Memory B cell (primary cell): ENCODE data around the gene IL23A.

Source experiments
- ATAC-seq: fragments of 150-1000 bp; cut with Tn5 transposase; 2 replicates; pipeline ENCODE4 v1.10.0; 2021; ENCODE audit warnings: low read depth, mild to moderate bottlenecking, moderate library complexity
- DNase-seq, 2 donors: peaks; one replicate each; pipeline ENCODE4 v3.0.0; 2022; ENCODE audit warnings: low spot score in 2 of 2
- H3K27ac Mint-ChIP-seq: one replicate; pipeline ENCODE4 v1.8.0; 2022; ENCODE audit warnings: mild to moderate bottlenecking, moderate library complexity, mixed read lengths
- H3K27me3 Mint-ChIP-seq: one replicate; pipeline ENCODE4 v1.8.0; 2022; ENCODE audit warnings: mixed read lengths
- H3K36me3 Mint-ChIP-seq: one replicate; pipeline ENCODE4 v1.8.0; 2022; ENCODE audit warnings: mild to moderate bottlenecking, mixed read lengths
- H3K4me1 Mint-ChIP-seq: one replicate; pipeline ENCODE4 v1.8.0; 2022; ENCODE audit warnings: mixed read lengths
- H3K4me3 Mint-ChIP-seq: one replicate; pipeline ENCODE4 v1.8.0; 2022; ENCODE audit warnings: mild to moderate bottlenecking, moderate library complexity, mixed read lengths
- H3K9me3 Mint-ChIP-seq: one replicate; pipeline ENCODE4 v1.8.0; 2022; ENCODE audit warnings: mixed read lengths

Gene IL23A, protein sequence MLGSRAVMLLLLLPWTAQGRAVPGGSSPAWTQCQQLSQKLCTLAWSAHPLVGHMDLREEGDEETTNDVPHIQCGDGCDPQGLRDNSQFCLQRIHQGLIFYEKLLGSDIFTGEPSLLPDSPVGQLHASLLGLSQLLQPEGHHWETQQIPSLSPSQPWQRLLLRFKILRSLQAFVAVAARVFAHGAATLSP

DNA sequence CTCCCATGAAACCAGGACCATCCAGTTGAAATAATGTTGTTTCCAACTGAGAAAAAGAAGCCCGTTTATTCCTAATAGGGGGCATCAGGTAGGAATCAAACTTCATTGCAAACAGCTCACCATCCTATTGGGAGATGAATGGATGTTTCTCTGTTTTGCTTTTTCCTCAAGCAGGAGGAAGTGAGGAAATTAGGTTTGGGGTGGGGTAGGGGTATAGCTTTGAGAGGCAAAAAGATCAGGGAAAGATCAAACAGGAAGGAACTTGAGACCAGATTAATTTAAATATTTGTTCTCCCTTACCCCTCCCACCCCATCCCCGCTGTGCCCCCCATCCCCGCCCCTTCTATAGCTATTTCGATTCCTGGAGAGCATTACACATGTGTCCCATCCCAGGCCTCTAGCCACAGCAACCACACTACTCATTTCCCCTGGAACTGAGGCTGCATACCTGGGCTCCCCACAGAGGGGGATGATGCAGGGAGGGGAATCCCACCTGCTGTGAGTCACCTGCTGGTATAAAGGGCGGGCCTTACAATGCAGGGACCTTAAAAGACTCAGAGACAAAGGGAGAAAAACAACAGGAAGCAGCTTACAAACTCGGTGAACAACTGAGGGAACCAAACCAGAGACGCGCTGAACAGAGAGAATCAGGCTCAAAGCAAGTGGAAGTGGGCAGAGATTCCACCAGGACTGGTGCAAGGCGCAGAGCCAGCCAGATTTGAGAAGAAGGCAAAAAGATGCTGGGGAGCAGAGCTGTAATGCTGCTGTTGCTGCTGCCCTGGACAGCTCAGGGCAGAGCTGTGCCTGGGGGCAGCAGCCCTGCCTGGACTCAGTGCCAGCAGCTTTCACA lies at the start of gene IL23A:
IL23A (plus strand) TSS at position 577 of the 850 bp plus-strand sequence; CDS start at position 738, 161 bp downstream.
- DNase-seq (peak; percentile 45 to 67), ATAC-seq (peak; percentile 68)
- H3K27ac Mint-ChIP-seq: peak within 1 kb of the TSS; percentile 97
- no peaks in the 10 kb centered on the region for H3K9me3 Mint-ChIP-seq
- H3K36me3 Mint-ChIP-seq: peaks cover 10% of the 10 kb centered on the region
- H3K4me1 Mint-ChIP-seq: peaks cover 29% of the 10 kb centered on the region
- peak within 1 kb of the TSS; percentile 92 for H3K4me3 Mint-ChIP-seq
- no peaks in the 10 kb centered on the region for H3K27me3 Mint-ChIP-seq

- Mint-ChIP-seq H3K4me3 (no peak overlapping the region), H3K36me3 (peaks cover 4% of the 10 kb centered on the region), H3K4me1 (peaks cover 20% of the 10 kb centered on the region), H3K9me3 (no peaks in the 10 kb centered on the region), H3K27ac (no peak overlapping the region), H3K27me3 (no peaks in the 10 kb centered on the region)
- ATAC-seq (no peak), DNase-seq (no peak)
Measured at GRCh38 chr12:56293795-56294194, 44.9 kb upstream of the IL23A start.

DNA sequence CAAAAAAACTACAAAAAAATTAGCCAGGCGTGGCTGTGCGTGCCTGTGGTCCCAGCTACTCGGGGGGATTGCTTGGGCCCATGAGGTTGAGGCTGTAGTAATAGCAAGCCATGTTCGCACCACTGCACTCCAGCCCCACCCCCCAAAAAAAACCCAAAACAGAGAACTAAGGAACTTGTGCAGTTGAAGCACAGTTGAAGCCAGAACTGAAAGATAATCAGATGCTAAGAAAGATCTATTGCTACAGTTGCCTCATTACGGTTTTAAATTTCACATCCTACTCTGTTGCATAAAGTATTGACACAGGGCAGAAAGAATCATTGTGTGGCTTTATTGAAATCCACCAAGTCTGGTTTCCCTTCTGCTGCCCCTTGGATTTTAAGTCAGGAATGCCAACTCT lies 42.4 kb upstream of the IL23A start:
- peaks cover 33% of the 10 kb centered on the region for H3K4me1 Mint-ChIP-seq
- no peak overlapping the region for H3K4me3 Mint-ChIP-seq
- H3K27ac Mint-ChIP-seq: peak overlapping the region; percentile 28
- no peak for DNase-seq
- ATAC-seq: no peak
- peaks cover 4% of the 10 kb centered on the region for H3K36me3 Mint-ChIP-seq
- no peaks in the 10 kb centered on the region for H3K9me3 Mint-ChIP-seq
- no peaks in the 10 kb centered on the region for H3K27me3 Mint-ChIP-seq

GRCh38 chr12:56297400-56297799 lies 41.3 kb upstream of the IL23A start:
- H3K4me1 Mint-ChIP-seq: peaks cover 40% of the 10 kb centered on the region
- no peak for DNase-seq
- H3K27me3 Mint-ChIP-seq: no peaks in the 10 kb centered on the region
- no peak for ATAC-seq
- no peak overlapping the region for H3K4me3 Mint-ChIP-seq
- H3K9me3 Mint-ChIP-seq: no peaks in the 10 kb centered on the region
- H3K36me3 Mint-ChIP-seq: peaks cover 4% of the 10 kb centered on the region
- no peak overlapping the region for H3K27ac Mint-ChIP-seq

GRCh38 chr12:56298828-56299227 lies 39.9 kb upstream of the IL23A start:
- peak overlapping the region; percentile 93 for H3K27ac Mint-ChIP-seq
- peaks cover 3% of the 10 kb centered on the region for H3K36me3 Mint-ChIP-seq
- H3K9me3 Mint-ChIP-seq: no peaks in the 10 kb centered on the region
- peaks cover 37% of the 10 kb centered on the region for H3K4me1 Mint-ChIP-seq
- H3K27me3 Mint-ChIP-seq: no peaks in the 10 kb centered on the region
- DNase-seq: no peak
- peak overlapping the region; percentile 95 for H3K4me3 Mint-ChIP-seq
- no peak for ATAC-seq

- H3K4me3 Mint-ChIP-seq: peak overlapping the region; percentile 95
- no peaks in the 10 kb centered on the region for H3K9me3 Mint-ChIP-seq
- no peak for ATAC-seq
- H3K27me3 Mint-ChIP-seq: no peaks in the 10 kb centered on the region
- DNase-seq: no peak
- H3K4me1 Mint-ChIP-seq: peaks cover 37% of the 10 kb centered on the region
- H3K36me3 Mint-ChIP-seq: no peaks in the 10 kb centered on the region
- peak overlapping the region; percentile 93 for H3K27ac Mint-ChIP-seq
Measured at GRCh38 chr12:56299308-56299852, 39.3 kb upstream of the IL23A start.

DNA sequence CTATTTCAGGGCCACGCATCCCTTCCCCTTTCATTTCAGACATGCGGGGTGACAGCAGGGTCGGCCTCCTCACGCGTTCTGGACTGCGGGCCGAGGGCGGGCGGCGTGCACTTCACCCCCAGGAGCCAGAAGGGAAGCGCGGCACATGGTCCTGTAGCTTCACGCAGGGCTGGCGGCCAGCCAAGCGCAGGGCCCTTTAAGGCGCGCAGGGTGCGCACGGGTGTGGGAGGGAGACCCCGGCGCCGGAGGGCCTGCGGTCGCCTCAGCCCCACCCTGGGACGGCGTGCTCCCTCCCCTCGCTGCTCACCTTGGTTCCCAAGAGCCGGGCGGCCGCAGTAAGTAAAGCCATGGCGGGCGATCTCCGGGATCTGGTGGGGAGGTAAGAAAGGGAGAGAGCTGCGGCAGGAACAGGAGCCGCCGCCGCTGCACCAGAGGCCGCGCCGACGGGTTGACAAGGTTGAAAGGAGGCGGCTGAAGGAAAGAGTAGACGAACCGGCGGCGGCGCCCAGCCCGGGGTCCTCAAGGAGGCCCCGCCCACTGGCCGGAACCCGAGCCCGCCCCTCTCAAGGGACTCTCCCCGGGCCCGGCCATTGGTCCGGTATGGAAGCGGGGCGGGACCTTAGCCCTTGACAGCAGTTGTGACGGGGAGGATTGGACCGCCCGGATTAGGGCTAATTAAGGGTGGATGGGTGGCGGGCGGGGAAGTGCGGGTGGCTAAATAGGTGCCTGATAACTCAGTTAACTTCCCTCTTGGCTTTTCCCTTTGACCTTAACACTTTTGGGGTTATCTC lies 38.6 kb upstream of the IL23A start, which contains the start of gene CS:
CS (minus strand) TSS at position 478 of the 791 bp plus-strand sequence; CDS start at position 349, 129 bp downstream.
- H3K36me3 Mint-ChIP-seq: no peaks in the 10 kb centered on the region
- peak; percentile 91 for ATAC-seq
- no peaks in the 10 kb centered on the region for H3K9me3 Mint-ChIP-seq
- H3K4me1 Mint-ChIP-seq: peaks cover 37% of the 10 kb centered on the region
- H3K27me3 Mint-ChIP-seq: no peaks in the 10 kb centered on the region
- H3K4me3 Mint-ChIP-seq: peak within 1 kb of the TSS; percentile 95
- H3K27ac Mint-ChIP-seq: peak within 1 kb of the TSS; percentile 93
- peak; percentile 94 to 97 for DNase-seq

GRCh38 chr12:56300644-56301464 lies 37.8 kb upstream of the IL23A start:
- Mint-ChIP-seq H3K4me3 (peak overlapping the region; percentile 95), H3K9me3 (no peaks in the 10 kb centered on the region), H3K4me1 (peaks cover 37% of the 10 kb centered on the region), H3K36me3 (no peaks in the 10 kb centered on the region), H3K27me3 (no peaks in the 10 kb centered on the region), H3K27ac (peak overlapping the region; percentile 93)
- DNase-seq (no peak), ATAC-seq (no peak)

- H3K4me1 Mint-ChIP-seq: peaks cover 16% of the 10 kb centered on the region
- ATAC-seq: no peak
- no peak overlapping the region for H3K27ac Mint-ChIP-seq
- H3K4me3 Mint-ChIP-seq: no peak overlapping the region
- DNase-seq: no peak
- no peaks in the 10 kb centered on the region for H3K9me3 Mint-ChIP-seq
- H3K27me3 Mint-ChIP-seq: no peaks in the 10 kb centered on the region
- no peaks in the 10 kb centered on the region for H3K36me3 Mint-ChIP-seq
Measured at GRCh38 chr12:56304276-56304675, 34.4 kb upstream of the IL23A start.

DNA sequence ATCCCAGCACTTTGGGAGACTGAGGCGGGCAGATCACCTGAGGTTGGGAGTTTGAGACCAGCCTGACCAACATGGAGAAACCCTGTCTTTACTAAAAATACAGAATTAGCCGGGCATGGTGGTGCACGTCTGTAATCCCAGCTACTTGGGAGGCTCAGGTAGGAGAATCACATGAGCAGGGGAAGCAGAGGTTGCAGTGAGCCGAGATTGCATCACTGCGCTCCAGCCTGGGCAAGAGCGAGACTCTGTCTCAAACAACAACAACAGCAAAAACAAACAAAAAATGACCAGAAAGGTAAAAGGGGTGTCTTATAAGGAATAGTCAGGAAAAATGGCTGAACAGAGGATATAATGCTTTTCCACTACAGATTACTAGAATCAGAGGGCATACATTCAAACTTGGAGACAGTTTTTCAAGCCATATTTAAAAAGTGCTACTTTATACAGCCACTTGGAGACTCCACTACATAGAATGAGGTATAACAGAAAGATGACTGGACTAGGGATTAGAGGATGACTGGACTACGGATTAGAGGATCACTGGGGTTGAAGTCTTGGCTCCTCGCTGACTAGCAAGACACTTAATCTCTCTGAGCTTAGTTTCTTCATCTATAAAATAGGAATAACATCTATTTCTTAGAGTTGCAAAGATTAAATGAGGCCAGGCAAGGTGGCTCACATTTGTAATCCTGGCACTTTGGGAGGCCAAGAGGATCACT lies 33.7 kb upstream of the IL23A start:
- Mint-ChIP-seq H3K36me3 (peaks cover 3% of the 10 kb centered on the region), H3K9me3 (no peaks in the 10 kb centered on the region), H3K27me3 (no peaks in the 10 kb centered on the region), H3K27ac (no peak overlapping the region), H3K4me1 (peaks cover 15% of the 10 kb centered on the region), H3K4me3 (no peak overlapping the region)
- no peak for DNase-seq
- ATAC-seq: no peak

DNA sequence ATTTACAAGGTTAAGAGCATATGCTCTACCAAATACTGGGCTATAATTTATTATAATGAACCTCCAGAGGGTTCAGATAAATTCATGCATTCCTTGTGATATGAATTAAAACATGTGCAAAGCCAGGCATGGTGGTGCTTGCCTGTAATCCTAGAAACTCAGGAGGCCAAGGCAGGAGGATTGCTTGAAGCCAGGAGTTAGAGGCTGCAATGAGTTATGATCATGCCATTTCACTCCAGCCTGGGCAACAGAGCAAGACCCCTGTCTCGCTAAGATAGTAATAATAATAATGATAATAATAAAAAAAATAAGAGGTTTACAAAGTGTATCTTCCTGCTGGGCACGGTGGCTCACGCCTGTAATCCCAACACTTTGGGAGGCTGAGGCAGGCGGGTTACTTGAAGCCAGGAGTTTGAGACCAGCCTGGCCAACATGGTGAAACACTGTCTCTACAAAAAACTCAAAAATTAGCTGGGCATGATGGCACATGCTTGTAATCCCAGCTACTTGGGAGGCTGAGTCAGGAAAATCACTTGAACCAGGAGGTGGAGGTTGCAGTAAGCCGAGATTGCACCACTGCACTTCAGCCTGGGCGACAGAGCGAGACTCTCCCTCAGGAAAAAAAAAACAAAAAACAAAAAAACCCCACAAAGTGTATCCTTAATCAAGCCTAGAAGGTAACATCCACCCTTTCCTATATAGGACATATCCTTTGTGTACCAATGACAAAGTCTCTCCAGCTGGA lies 31.3 kb upstream of the IL23A start:
- ATAC-seq (no peak), DNase-seq (no peak)
- Mint-ChIP-seq H3K27me3 (no peaks in the 10 kb centered on the region), H3K4me1 (peaks cover 2% of the 10 kb centered on the region), H3K36me3 (peaks cover 5% of the 10 kb centered on the region), H3K27ac (no peak overlapping the region), H3K4me3 (no peak overlapping the region), H3K9me3 (no peaks in the 10 kb centered on the region)

DNA sequence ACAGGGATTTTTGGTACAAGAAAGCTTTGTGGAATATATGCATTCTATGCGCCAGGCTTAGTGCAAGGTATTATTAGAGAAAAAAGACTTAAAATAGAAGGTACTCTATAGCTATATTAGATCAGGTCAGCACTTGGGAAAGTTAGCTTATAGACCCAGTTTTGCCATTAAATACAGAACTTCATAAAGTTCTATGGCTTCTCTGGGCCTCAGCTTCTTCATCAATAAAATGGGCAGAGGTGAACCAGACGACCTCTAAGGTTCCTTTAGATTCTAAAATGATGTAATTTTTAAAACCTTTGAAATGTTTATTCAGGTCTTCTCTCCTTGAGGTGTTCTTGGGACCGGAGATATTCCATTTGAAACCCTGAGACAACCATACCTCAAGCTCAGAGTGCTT lies 30.0 kb upstream of the IL23A start:
- no peaks in the 10 kb centered on the region for H3K27me3 Mint-ChIP-seq
- no peak overlapping the region for H3K4me3 Mint-ChIP-seq
- ATAC-seq (no peak), DNase-seq (no peak)
- H3K9me3 Mint-ChIP-seq: no peaks in the 10 kb centered on the region
- H3K36me3 Mint-ChIP-seq: peaks cover 5% of the 10 kb centered on the region
- peaks cover 2% of the 10 kb centered on the region for H3K4me1 Mint-ChIP-seq
- no peak overlapping the region for H3K27ac Mint-ChIP-seq
